NCI-H2171 treated with DMSO at 0.1 percent for 48 hours (cell line): ENCODE data around the gene NPAS3.
A peak's percentile ranks its signal among the peaks of the same experiment; 100 is the strongest.

Source experiments
- DNase-seq: peaks from one replicate; lab custom pipeline; 2025; lab: John Stamatoyannopoulos, UW

The NPAS3 gene

GRCh38 chr14:33714527-33715226 lies 776.0 kb downstream of the NPAS3 start:
- DNase-seq, result no peak

DNA sequence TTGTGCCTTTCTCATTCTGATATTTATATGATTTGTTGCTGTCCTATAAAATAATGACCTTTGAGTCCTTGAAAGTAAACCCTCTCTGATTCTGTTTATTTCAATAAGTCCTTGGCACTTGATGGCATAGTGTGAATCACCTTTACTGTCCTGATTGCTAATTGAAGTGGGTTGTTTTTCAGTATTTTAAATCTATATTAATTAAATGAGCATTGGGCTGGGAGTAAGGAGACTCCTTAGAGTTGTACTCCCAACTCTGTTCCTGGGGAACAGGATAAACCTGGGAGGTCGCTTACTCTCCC lies 776.5 kb downstream of the NPAS3 start:
- no peak for DNase-seq

GRCh38 chr14:33716921-33717320 lies 778.2 kb downstream of the NPAS3 start:
- no peak for DNase-seq

GRCh38 chr14:33717866-33718265 lies 779.2 kb downstream of the NPAS3 start:
- no peak for DNase-seq

DNA sequence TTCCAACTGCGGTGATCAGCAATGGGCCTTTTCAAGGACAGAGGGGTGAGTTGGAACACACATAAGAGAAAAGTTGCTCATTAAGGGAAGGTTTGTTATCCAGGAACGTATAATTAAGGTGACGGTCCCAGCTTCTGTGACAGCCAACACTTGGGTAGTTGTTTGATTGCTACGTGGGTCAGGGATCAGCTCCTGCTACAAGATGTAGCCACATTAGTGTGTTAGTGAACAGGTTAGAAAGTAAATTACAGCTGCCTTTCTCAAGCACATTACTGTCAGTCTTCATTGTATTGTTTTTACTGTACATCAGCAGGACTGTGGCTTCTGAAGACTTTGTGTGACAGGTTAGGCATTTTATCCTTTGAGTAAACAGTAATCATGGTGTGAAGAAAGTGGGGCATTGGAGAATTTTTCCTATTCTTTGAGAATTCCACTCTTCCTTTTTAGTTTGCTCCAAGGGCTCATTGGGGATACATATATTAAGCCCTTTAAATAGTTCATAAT lies 781.7 kb downstream of the NPAS3 start:
- no peak for DNase-seq

GRCh38 chr14:33726685-33727084 lies 788.0 kb downstream of the NPAS3 start:
- DNase-seq, result peak; percentile 83

GRCh38 chr14:33727606-33728005 lies 788.9 kb downstream of the NPAS3 start:
- DNase-seq, result no peak

DNA sequence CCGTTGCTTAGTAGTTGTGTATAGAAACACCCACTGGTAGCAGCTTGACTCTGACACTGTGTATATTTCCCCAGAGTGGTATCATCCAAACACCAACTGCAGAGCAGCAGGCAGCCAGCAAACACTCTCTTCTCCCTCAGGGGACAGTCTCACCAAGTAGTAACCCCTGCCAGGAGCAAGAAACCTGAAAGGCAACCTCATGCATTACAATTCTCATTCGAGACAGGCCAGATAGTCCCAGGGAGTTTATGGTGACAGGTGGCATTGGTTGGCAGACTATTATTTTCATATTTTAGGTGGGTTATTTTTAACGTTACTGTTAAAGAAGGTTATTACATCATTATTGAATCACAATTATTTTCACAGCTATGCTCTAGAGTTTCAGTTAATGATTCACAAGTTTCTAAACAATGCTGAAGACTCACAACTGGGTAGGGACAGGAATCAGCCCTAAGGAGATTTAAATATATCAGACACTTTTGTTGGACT lies 789.4 kb downstream of the NPAS3 start:
- DNase-seq, result peak; percentile 91

DNA sequence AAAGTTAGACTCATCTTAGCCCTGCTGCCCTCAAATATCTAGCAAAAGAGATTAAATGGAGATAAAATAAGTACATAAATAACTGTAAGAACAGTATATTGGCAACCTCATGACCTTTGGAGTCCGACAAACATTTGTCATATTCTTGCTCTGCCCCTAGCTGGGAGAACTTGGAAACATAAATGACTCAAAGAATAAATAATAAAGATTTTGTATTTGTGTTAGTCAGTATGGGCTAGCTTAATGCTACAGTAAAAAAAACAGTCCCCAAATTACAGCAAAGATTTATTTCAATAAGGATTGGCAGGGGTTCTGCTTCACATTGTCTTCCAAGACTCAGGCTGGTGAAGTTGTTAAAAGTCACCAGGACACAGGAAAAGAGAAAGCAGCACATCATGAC lies 791.5 kb downstream of the NPAS3 start:
- DNase-seq, result no peak

GRCh38 chr14:33732175-33732574 lies 793.5 kb downstream of the NPAS3 start:
- no peak for DNase-seq

DNA sequence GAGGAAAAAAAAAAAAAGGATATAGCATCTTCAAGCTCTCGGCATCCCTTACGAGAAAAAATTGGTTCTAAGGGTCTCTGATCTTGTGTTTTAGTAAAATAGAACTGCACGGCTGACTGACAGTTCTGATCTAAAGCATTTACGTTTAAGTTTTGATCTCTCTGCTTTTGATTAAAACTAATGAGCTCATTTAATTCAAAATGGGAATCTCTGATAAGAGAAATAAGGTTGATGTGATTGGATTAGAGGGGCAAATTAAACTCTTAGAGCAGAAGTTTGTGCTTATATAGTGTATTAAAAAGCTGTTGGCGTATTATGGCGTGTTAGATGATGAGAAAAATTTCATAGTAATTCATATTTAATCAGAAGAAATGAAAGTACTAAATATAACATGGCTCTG lies 794.6 kb downstream of the NPAS3 start:
- DNase-seq, result no peak

DNA sequence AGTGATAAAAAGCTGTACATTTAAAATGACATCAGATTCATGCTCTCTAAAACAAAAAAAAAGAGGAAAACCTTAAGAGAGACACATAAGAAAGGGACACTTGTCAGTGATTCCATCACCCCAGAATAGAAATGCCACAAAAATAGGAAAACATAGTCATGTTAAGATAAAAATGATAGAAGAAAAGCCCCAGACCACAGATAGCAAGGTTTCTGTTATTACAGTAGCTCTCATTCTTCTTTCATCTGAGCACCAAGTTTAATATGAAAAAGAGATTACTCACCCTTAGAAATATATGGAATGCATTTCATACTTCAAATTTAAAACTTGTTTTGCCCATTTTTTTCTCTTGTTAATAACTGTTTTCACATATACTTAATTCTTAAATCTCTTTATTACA lies 795.0 kb downstream of the NPAS3 start:
- no peak for DNase-seq

GRCh38 chr14:33734387-33734786 lies 795.7 kb downstream of the NPAS3 start:
- DNase-seq, result no peak

DNA sequence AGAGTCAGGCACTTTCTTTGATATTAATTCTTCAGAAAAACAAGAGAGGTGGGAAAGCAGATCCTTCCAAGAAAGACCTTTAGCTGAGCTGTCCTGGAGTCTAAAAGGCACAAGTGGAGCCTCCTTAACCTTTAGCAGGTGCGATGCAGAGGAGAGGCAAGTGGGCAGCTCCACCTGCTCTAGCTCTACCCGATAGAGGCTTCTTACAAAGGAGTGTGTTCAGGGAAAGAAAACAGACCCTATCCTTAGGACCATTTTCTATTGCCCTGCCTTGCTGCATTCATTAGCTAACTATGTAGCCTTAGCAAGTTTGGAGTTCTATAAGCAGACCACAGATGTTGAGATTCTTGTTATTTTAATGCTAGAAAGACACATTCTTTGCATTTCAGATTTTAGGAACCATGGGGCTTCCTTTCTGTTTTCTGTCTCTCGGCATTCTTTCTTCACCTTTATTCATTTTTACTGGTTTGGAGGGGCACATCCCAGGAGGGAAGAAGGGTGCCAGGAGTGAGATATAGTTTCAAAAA lies 797.7 kb downstream of the NPAS3 start:
- DNase-seq, result no peak

- no peak for DNase-seq
Observed at GRCh38 chr14:33736979-33737378, 798.3 kb downstream of the NPAS3 start.

DNA sequence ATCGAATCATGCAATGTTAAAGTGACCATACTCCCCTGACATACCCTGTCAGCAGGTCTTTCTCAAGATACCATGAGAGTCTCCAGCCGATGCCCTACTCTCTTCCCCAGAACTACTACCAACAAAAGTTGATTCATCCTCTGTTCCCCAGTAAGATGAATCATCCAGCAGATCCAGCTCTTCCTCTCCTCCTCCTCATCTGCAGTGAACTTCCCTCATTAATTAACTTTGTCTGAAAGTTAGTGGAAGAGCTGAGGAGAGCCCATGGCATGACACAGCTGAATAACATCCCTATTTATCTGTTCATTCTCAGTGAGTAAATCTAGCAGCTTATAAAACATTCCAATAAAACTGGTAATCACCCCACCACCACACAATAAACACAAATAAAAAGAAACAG lies 798.8 kb downstream of the NPAS3 start:
- no peak for DNase-seq

GRCh38 chr14:33738029-33738428 lies 799.4 kb downstream of the NPAS3 start:
- no peak for DNase-seq

GRCh38 chr14:33738491-33738890 lies 799.8 kb downstream of the NPAS3 start:
- no peak for DNase-seq

DNA sequence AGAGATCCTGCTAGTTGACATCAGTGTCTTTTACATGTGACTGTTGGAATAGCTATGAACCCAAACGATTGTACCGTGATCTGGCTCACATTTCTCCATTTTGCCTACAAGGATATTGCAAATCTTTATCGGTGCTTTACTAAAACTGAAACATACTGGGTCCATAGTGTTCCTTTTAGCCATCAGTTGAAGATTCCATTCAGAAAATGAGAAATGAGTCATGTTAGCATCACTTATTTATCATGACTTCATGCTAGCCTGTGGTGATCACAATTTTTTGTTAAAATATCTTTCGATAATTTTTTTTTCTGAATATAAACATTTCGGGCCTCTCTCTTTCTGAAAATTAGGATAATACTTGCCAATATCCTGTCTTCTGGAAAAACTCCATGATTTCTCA lies 801.9 kb downstream of the NPAS3 start:
- no peak for DNase-seq

DNA sequence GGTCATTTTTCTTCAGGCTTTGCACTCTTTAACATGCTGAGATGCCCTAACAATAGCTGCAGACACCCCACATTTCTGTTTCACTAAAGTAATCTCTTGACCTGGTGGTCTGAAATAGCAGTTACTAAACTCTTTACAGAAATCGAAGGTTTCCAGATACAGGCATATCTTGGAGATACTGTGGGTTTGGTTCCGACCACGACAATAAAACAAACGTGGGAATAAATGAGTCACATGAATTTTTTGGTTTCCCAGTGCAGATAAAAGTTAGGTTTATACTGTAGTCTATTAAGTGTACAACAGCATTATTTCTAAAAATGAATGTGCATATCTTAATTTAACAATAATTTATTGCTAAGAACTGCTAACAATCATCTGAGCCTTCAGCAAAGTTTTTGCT lies 803.5 kb downstream of the NPAS3 start:
- no peak for DNase-seq

DNA sequence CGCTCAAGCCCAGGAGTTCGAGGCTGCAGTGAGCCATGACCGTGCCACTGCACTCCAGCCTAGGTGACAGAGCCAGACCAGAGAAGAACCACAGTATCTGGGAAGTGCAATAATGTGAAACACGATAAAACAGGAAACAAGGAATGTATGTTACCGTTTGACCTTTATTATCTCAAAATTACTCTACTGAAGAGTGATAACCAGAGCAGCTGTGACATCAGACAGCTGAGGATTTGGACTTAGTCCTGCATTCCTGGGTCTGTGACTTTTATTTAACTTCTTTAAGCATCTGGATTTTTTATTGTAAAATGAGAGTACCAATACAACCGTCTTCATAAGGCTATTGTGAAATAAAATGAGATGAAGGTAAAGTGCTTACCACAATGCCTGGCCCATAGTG lies 806.5 kb downstream of the NPAS3 start:
- no peak for DNase-seq

DNA sequence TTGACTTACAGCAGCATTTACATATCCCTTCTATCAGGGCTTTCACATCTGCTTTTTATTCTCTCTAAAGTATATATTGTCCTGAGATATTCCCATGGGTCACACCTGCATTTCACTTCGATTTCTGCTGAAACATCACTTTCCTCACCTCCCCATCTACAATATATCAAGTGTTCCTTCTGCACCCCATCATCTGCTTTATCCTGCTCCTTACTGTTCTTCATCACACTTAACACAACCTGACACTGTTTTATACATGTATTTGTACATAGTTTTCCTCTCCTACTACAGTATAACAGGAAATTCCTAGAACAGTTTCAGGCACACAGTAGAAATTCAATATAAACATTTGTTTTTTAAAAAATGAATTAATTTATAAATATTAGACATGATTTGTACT lies 809.1 kb downstream of the NPAS3 start:
- no peak for DNase-seq

DNA sequence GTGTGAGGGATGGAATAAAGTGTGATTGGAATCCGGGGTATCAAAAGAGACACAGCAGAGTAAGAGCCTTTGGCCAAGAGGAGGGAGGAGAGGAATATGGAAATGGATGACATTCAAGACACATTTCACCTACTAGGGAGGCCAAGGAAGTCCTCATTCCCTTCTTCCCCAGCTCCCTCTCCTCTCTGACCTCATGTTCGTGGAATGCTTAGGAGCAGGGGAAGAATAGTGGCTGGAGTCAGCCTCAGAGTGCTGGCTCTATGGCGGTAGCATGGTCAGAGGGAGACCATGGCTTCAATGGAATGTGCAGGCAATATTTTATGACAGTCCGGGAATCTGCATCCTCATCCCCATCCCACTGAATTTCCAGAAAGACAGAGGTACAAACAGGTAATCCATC lies 815.6 kb downstream of the NPAS3 start:
- DNase-seq, result no peak

DNA sequence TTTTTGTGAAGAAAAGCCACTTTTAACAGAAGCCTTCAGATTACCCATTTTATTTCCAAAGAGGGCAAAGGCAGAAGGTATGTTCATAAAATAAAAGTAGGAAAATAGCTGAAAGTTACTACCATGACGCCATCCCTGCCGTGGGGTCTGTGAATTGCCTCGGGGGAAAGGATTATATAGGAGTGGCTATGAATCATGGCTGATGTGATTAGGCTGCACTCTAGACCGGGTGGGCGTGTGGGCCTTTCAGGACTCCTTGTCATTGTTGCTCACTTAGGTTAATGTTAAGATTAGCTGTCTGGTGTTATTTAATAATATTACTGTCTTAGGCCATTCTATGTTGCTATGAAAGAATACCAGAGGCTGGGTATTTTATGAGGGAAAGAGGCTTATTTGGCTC lies 816.7 kb downstream of the NPAS3 start:
- DNase-seq, result no peak
